SKM-1 (cell line): ENCODE measurements around the gene CREB3L2.

Experiments
- DNase-seq: peaks from one replicate; lab custom pipeline; 2025; ENCODE audit not compliant: unreplicated experiment; lab: John Stamatoyannopoulos, UW

Gene CREB3L2

DNA sequence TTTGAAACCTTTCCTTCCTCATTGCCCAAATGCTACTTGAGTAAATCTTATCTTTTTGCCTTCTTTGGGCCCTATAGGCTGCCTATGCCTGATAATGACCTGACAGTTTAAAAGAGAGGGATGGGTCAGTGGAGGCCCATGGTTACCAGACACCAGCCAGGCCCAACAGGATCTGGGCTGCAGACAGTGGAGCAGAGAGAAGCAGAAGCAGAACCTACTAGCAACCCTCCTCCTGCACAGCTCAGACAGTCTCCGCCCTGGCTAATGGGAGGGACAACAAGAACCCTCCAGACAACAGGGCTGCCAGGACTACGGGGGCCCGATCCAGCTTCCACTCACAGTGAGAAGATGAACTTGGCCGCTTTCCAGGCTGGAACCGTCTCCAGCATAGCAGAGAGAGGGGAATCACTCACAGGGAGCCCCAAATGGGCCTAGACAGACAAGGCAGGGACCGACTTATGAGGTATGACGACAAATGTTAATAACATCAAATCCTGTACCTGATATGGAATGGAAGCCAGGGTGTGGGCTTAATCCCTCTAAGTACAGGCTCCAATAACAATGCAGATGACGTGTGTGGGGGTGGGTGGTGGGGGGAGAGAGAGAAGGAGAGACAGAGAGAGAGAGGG lies 123.4 kb downstream of the CREB3L2 start:
- DNase-seq, result no peak

DNA sequence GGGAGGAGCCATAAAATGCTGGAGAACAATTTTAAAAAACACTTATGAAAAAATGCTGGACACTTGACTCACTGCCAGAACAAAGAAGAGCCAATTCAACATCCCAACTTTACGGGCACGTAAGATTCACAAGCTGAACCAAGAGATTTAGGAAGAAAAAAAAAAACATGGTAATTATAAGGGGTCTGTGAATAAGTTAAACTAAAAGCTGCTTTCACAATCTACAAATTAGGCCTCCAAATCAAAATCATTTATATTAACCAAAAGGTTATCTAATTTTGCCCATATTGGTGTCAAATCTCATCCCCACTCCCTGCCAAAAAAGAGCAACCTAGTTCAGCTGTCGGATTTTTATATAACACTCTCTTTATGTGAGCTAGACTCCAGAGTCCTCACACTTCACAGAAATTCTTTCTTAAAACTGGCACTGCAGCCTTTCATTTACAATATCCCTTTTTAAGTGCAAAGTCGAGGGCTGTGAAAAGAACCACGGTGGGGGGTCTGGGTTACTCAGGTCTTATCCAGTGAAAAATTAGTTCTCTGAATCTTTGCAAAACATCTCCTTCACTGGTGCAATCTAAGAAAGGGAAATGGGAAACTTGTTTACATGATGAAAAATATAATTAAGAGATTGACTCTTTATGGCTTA lies 124.7 kb downstream of the CREB3L2 start:
- no peak for DNase-seq

DNA sequence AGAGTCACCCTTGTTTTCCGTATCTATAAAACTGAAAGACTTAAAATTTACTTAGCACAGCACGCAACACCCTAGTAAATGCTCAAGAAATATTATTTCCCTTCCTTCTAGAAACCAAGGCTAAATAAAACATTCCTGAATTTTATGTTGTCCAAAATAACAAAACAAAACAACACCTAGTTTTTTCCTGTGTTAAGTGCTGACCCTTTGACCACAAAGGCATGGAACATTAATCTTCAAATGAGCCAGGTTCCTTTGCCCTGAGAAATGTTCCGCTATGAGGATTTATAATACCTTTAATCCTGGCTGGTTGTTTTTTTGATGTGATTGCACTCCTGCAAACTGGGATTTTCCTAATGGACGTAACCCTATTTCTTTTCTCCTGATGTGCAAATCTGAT lies 126.1 kb downstream of the CREB3L2 start:
- DNase-seq, result no peak

DNA sequence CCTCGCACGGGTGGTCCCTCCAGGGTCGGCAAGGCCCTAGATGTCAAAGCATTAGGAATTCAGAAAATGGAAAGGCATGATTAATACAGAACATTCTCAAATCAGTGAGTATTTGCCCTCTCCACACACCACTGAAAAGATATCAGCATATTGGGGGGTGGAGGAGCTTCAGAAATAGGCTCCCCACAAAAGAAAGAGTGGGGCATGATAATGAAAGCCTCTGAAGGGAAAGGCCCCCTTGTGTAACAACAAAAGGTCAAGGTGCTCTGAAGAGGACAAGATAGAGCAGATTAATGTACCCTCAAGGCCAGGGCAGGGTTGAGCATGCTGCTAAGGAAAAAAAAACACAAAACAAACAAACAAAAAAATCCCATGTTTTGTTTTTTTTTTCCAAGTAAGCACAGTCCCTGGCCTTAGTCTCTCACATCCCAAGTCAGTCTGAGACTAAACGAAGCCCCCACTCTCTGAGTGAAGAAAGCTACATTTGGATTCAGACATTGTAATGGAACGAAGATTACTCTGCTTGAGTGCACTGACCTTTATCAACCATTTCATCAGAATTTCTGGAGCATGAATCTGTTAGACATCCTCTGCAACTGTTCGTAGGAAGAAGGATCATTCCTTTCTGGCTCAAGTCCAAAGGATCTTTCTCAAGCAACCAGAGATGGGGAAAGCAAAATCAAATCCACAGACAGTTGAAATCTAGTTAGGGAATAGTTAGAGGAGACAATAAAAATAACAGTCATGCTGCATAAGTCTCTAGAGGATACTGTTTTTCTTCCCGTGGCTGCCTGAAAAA lies 127.7 kb downstream of the CREB3L2 start:
- no peak for DNase-seq

DNA sequence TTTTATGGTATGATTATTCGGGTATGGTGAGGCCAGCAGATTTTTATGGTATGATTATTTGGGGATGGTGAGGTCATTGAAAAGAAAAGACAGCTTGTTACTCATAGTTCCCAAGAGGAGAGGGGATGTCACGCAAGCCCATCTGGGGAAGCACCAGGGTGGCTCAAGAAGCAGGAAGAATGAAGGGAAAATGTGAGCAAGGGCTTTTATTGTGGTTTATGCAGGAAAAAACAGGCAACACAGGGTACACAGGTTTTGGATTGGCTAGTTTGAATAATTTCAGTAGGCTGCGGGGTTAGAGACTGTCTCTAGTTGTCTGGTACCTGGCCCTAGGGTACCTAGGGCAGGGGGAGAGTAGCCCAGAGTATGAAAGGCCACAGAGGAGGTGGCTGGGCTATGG lies 128.4 kb downstream of the CREB3L2 start:
- no peak for DNase-seq

DNA sequence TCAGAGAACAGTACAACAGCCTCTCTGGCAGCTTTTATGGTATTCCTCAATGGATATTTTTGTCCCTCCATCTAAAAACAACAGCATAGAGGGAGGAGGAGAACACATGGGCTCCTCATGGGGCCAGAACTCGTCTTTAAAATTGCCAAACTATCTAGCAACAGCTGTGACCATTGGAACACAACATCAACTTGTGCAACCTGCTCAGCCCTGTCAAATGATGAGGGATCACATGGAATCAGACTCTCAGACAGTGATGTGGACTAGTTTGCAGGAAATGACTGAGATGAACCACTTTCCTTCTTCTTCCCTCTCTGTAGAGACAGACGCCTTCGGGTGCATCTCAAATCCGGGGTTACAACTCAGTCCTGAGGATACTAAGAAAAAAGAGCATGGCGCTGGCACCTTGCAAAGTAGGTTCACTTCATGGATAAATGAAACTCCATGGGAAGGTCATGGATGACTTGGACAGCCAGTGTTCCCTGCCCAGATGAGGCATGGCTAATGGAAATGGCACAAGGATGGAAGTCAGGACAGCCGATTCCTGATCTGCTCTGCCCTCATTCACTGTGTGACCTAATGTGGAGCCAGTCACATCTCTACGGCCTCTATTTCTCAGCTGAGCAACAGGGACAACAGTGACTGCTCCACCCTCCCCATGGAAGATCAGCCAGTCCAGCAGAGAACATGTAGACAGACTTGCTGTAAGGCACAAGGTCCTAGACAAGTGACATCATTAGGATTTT lies 130.5 kb downstream of the CREB3L2 start:
- DNase-seq, result no peak

DNA sequence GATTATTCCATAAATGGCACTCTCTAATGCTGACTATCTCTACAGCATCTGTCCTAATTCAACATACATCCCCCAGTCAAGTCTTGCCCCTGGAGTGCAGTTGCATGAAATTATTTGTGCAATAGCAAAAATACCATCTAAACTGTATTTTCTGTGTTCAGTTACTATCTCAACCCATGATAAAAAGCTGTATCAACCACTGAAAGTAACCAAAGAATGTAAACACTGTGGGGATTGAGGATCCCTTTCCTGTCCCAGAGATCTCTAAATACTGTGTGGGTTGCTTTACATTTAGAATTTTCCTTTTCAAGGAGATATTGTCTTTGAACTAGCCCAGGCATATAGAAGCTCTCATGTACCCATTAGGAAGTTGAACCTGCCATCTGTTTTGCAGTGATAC lies 131.2 kb downstream of the CREB3L2 start:
- DNase-seq, result no peak

DNA sequence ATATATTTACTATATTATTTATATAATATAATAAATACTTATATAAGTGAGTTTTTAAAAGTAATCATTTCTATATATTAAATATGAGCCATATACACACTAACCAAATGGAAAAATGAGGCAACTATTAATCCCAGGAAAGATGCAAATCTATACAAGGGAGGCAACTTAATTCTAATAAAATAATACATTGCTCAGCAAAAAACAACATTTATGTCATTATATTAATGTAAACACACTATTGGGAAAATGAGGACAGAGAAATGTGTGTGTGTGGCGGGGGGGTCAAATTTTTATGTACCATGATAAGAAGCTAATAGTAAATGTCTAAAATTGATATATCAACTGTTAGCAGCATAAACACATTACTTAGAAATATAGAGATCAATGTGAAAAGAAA lies 131.8 kb downstream of the CREB3L2 start:
- no peak for DNase-seq

DNA sequence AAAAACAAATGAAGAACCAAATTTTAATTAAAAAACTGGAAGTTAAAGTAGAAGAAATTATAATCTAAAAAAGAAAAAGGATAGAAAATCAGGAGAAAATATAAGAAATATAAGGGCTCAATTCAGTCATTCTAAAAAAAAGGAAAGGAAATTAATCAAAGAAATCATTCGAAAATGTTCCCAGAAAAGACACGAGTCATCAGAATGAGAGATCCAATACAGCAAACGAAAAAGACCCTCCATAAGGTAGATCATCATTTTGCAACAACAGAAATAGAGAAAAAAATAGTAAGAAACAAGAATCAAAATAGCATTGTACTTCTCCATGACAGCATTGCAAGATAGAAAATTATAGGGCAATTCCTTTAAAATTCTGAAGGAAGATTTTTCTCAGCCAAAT lies 132.6 kb downstream of the CREB3L2 start:
- DNase-seq, result no peak

DNA sequence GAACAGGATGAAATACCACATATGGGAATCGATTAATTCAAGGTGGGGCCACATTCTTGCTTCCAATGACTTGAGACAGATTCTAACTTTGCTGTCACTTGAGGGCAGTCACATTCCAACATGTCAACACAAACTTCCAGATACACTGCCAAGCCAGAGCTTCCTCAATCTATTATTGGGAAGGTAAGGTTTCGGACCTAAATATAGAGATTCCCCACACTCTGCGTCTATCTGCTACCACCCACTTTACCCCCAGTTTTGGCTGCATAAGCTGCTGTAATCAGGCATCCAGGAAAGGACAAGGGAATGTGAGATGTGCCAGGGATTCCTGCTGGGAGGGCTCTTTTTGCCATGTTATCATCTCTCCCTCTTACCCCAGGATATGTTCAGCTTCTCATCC lies 134.6 kb downstream of the CREB3L2 start:
- DNase-seq, result no peak

DNA sequence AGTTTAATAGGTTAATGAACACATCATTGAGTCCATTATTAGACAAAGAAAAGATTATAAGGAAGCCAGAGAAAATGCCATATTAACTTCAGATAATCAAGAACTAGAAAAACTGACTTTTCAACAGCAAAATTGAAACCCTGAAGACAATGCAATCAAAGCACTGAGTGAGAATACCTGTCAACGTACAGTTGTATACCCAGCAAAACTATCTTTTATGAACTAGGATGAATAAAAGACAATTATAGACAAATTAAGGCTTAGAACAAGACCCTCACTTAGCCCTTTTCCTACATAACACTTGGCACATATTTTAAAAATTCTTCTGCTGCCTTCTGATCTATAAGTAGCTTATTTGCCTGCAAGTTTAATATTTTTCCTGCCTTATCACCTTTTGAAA lies 136.1 kb downstream of the CREB3L2 start:
- no peak for DNase-seq

DNA sequence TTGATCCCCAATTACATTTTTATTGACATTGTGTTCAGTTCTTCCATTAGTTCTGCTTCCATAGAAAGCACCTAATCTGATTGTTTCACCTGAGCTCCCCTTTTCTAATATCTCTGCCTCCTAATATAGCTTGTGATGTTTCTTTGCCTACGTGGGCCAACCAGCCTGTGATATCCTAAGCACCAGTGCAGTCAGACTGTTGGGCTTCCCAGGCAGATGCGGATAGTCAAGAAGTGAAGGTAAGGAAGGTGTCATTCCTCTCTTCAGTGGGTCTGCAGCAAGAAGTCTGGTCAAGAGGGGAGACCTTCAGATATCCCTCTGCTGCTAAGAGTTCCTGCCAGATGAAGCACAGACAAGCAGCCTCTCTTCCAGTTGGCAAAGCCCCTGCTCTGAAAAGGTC lies 138.9 kb downstream of the CREB3L2 start:
- no peak for DNase-seq

DNA sequence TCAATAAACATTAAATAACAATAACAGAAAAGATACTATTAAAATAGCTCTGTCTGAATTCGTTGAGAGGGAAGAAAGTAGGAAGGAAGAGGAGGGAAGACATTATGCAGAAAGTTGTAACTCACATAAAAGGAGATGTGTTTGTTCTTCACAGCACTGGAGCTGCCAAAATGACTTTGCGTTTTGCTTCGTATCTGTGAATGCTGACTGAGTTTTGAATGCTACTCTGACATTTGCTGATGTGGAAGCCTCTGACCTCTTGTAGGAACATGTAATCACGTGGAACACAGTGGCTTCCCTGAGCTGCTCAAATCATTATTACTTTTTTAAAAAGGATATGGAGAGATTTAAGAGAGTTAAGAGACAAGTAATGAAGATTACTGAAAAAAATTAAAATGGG lies 139.5 kb downstream of the CREB3L2 start:
- no peak for DNase-seq

DNA sequence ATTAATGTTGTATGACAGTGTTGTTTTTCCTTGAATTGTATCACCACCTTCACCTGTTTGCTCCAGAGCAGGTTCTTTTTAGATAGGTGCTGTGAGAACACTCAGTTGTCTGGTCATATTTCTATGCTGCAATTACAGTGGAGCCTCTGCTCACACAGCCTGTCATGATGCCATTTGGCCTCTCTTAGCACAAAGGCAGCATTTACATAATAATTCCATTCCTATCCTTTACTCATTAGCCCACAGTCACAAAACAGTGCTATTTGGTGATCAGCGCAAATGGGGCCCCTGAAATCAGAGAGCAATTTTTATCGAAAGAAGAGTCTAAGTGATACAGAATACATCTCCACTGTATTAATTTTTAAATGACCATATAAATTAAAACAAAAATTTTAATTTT lies 141.3 kb downstream of the CREB3L2 start:
- DNase-seq, result no peak

DNA sequence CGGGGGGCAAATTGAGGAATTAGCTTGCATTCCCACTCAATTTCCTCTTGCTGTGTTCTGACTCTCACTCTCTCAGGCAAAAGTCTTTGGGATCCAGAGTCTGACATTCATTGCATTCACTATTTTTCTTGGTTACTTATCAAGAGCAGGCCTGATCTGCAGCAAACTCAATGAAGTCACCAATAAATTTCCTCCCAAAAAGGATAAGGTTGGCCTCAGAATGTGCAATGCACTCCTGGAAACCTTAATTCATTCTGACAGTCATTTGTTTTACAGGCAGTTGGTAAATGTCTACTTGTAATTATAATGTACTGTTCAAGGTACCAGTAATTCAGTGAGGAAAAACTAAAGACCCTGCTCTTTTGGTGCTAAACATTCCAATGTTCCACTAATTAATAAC lies 148.8 kb downstream of the CREB3L2 start:
- DNase-seq, result no peak

DNA sequence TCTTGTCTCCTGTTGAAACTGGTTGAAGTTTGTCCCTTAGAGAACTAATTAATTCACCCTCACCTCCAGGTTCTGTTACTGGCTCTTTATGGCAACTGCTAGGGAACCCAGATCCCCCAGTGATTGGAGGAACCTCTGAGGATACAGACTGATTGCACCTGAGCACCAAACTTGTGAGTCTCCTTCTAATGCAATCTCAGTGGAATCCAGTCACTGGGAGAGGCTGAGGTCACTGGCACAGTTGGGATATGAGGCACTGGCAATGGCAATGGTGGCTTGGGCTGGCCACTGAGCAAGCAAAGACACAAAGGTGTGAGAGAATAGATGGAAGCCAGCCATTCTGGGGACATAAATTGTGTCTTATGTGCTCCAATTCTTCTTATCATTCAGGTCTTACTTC lies 149.8 kb downstream of the CREB3L2 start:
- no peak for DNase-seq

DNA sequence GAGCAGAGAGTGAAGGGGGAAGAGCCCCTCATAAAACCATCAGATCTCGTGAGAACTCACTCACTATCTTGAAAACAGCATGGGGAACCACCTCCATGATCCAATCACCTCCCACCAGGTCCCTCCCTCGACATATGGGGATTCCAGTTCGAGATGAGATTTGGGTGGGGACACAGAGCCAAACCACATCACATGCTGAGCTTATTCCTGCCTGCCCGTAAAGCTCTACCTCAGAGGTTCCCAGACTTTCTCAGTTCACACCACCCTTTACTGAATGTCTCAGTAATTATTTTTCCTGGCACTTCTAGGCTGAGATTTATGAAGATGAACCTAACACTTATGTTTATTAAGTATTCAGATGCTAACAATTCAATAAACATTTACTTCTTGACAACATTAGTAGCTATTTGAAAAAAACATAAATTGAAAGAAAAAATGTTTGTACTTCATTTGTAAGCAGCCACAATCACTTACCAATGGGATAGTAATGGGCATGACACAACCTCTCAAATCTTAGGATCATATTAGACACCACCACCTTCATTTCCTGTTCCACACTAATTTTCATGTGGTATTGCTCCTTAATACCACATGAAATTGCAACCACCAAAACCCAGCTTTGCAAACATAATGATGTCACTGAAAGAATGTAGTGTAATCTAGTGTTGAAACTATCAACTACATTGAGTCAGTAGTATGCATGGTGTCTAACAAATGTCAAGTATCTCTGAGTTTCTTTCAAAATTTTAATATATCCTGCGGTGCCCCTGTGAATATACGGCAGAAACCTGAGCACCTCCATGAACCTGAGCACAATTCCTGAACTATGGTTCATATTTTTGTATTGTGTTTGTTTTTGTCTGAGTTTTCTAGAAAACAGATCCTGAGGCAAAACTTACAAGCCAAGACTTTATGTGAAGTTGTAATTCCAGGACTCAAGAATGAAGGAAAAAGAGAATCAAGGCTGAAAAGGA lies 150.6 kb downstream of the CREB3L2 start:
- no peak for DNase-seq

DNA sequence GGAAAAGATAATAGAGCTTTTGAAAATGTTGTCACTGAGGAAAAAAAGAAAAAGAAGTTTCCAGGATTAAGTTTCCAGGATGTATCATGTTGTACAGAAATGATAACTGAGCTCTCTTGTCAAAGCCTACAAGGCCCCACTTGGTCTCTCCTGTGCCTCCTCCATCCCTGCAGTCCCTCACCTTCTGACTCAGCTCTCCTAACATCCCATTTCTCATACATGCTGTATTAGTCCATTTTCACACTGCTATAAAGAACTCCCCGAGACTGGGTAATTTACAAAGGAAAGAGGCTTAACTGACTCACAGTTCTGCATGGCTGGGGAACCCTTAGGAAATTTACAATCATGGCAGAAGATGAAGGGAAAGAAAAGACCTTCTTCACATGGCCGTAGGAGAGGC lies 151.3 kb downstream of the CREB3L2 start:
- DNase-seq, result no peak

DNA sequence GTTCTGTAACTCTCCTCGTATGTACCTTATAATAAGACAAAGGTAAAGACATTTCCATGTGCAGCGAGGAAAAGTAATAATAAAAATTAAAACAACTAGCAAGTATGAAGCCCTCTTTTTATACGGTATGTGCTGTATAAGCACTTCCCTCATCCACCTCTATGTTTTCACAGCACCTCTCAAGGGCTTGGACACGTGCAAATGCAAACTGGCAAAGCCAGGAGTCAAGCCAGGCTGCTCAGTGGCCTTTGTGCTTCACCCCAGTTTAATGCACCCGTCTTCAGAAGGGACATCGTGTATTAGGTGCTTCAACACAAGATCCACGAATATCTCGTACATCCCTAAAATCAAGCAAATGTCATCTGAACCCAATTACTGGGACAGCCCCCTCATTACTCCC lies 153.8 kb downstream of the CREB3L2 start:
- no peak for DNase-seq

DNA sequence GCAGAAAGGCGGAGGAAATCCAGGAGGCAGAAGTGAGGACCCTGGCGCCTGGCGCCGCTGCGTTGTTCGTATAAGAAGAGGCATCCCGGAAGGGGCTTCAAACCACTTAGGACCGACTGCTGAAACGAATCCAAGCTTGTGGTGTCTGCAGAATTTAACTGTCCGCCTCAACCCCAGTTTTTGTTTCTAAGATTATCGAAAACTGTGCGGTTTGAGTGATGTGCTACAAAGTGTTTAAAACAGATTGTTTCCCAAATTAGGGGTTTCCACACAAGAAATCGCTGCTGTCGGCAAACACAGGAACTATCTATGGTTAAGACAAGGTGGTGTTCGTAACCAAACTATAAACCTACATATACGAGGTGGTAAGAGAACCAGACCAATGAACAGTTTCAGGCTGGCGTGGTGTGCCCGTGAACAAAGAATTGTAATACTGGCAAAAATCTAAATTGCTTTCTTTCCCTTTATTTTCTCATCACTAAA lies 154.3 kb downstream of the CREB3L2 start:
- DNase-seq, result no peak
